SU-DHL-6 (cell line): ENCODE data around the gene ARHGEF3.

Experiments used
- H2AFZ ChIP-seq: fragments of 200-600 bp; sonication (generic); 2 replicates; pipeline ENCODE4 v1.6.1; 2014; ENCODE audit warnings: low read depth, mild to moderate bottlenecking, moderate library complexity, mixed read lengths, antibody characterized with exemption, low read length; ENCODE audit not compliant: severe bottlenecking
- H3F3A ChIP-seq: fragments of 200-600 bp; shearing (Covaris generic); 2 replicates; pipeline ENCODE4 v1.6.0; 2016; ENCODE audit warnings: antibody characterized with exemption, mild to moderate bottlenecking; ENCODE audit not compliant: insufficient read depth
- H3K27ac ChIP-seq: fragments of 200-600 bp; sonication (generic); 2 replicates; pipeline ENCODE4 v1.5.1; 2016; ENCODE audit warnings: low read depth, mild to moderate bottlenecking, low read length, moderate library complexity, mixed read lengths
- H3K27me3 ChIP-seq: fragments of 200-600 bp; sonication (generic), shearing (Covaris generic); 2 replicates; pipeline ENCODE4 v1.6.0; 2014; ENCODE audit warnings: mild to moderate bottlenecking, low read length
- H3K36me3 ChIP-seq: fragments of 200-600 bp; sonication (generic); 2 replicates; pipeline ENCODE4 v1.6.1; 2014; ENCODE audit warnings: mild to moderate bottlenecking, low read length, mixed read lengths
- H3K4me2 ChIP-seq: fragments of 300-600, 200-600 bp; shearing (Covaris generic), sonication (generic); 2 replicates; pipeline ENCODE4 v1.6.0; 2014; ENCODE audit warnings: low read length, low read depth, mild to moderate bottlenecking; ENCODE audit not compliant: poor library complexity, severe bottlenecking
- H3K4me3 ChIP-seq: fragments of 200-600 bp; sonication (generic); 2 replicates; pipeline ENCODE4 v1.5.1; 2014; ENCODE audit warnings: antibody characterized with exemption, low read length, mild to moderate bottlenecking, mixed read lengths; ENCODE audit not compliant: insufficient read depth, poor library complexity, severe bottlenecking
- H3K79me2 ChIP-seq: fragments of 200-600 bp; sonication (generic); 2 replicates; pipeline ENCODE4 v1.6.1; 2014; ENCODE audit warnings: mild to moderate bottlenecking, low read length, moderate library complexity; ENCODE audit not compliant: insufficient read depth
- H3K9ac ChIP-seq: fragments of 200-600 bp; sonication (generic); 2 replicates; pipeline ENCODE4 v1.7.0; 2014; ENCODE audit warnings: mild to moderate bottlenecking, low read length
- H3K9me2 ChIP-seq: fragments of 200-600 bp; sonication (generic); replicated peaks from 2 replicates; pipeline ENCODE4 v1.6.1; 2014; ENCODE audit warnings: low read length; ENCODE audit not compliant: insufficient read depth
- H3K9me3 ChIP-seq: fragments of 200-600 bp; sonication (generic); 2 replicates; pipeline ENCODE4 v1.6.1; 2014; ENCODE audit warnings: low read length, mixed read lengths; ENCODE audit not compliant: insufficient read depth
- H4K20me1 ChIP-seq: fragments of 200-600 bp; sonication (generic); 2 replicates; pipeline ENCODE4 v1.6.1; 2014; ENCODE audit warnings: low read depth, mild to moderate bottlenecking, antibody characterized with exemption, low read length, moderate library complexity, mixed read lengths
- CTCF ChIP-seq: fragments of 200-600 bp; sonication (generic); IDR thresholded peaks from one replicate; pipeline ENCODE4 v1.5.1; 2017; ENCODE audit warnings: antibody characterized with exemption, mild to moderate bottlenecking, low read length, moderate library complexity; ENCODE audit not compliant: insufficient read depth, poor library complexity, severe bottlenecking
- EZH2phosphoT487 ChIP-seq: fragments of 200-600 bp; sonication (generic), shearing (Covaris generic); conservative IDR thresholded peaks from 2 replicates; pipeline ENCODE4 v1.6.1; 2018; ENCODE audit warnings: mild to moderate bottlenecking, antibody characterized with exemption, low read length, moderate library complexity, mixed read lengths

The ARHGEF3 gene

GRCh38 chr3:56742887-56743286, 58.9 kb downstream of the ARHGEF3 start:
- Histone ChIP-seq H3K9me2 (no peaks in the 10 kb centered on the region), H3K27ac (no peak overlapping the region), H3F3A (no peaks in the 10 kb centered on the region), H4K20me1 (no peaks in the 10 kb centered on the region), H3K9ac (no peak overlapping the region), H3K27me3 (no peaks in the 10 kb centered on the region), H3K79me2 (no peaks in the 10 kb centered on the region), H2AFZ (no peak overlapping the region), H3K9me3 (no peaks in the 10 kb centered on the region), H3K4me3 (no peak overlapping the region), H3K4me2 (no peak overlapping the region), H3K36me3 (no peaks in the 10 kb centered on the region)
- TF ChIP-seq EZH2phosphoT487 (no peak), CTCF (no peak)

GRCh38 chr3:56739036-56739435, 62.7 kb downstream of the ARHGEF3 start:
- Histone ChIP-seq H4K20me1 (no peaks in the 10 kb centered on the region), H3K4me2 (no peak overlapping the region)
- TF ChIP-seq EZH2phosphoT487 = no peak
- TF ChIP-seq CTCF = no peak

DNA sequence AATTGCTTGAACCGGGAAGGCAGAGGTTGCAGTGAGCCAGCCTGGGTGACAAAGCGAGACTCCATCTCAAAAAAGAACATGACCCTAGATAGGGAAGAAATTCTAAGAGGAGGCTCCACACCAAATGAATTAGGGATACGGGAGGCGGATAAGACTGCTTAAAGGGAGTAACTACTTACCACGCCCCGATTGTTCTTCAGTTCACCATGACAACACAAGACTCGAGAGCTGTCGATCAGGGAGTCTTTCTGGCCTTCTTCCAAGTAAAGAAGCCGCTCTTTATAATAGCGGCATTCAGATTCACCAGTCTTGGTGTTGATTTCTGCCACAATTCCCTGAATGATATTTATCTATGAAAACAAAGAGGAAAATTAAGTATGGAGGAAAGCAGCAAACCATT, 64.7 kb downstream of the ARHGEF3 start:
- no peaks in the 10 kb centered on the region for H3K9me3 ChIP-seq
- H3K4me3 ChIP-seq = no peak overlapping the region
- H3K27ac ChIP-seq = no peak overlapping the region
- no peak for TF ChIP-seq CTCF
- TF ChIP-seq EZH2phosphoT487 = no peak
- H3F3A ChIP-seq = no peaks in the 10 kb centered on the region
- no peaks in the 10 kb centered on the region for H3K79me2 ChIP-seq
- H4K20me1 ChIP-seq = no peaks in the 10 kb centered on the region
- no peaks in the 10 kb centered on the region for H3K27me3 ChIP-seq
- no peak overlapping the region for H3K4me2 ChIP-seq
- H2AFZ ChIP-seq = no peak overlapping the region
- no peaks in the 10 kb centered on the region for H3K36me3 ChIP-seq
- no peak overlapping the region for H3K9ac ChIP-seq
- no peaks in the 10 kb centered on the region for H3K9me2 ChIP-seq

More at GRCh38 chr3:56739036-56739435, 62.7 kb downstream of the ARHGEF3 start:
- H3K27me3 ChIP-seq = no peaks in the 10 kb centered on the region
- no peak overlapping the region for H3K4me3 ChIP-seq
- no peaks in the 10 kb centered on the region for H3F3A ChIP-seq
- no peak overlapping the region for H3K9ac ChIP-seq
- H3K36me3 ChIP-seq = no peaks in the 10 kb centered on the region
- no peak overlapping the region for H3K27ac ChIP-seq
- no peaks in the 10 kb centered on the region for H3K9me3 ChIP-seq
- H3K9me2 ChIP-seq = no peaks in the 10 kb centered on the region
- no peaks in the 10 kb centered on the region for H3K79me2 ChIP-seq
- no peak overlapping the region for H2AFZ ChIP-seq
